Activated CD4-positive, alpha-beta T cell treated with anti-CD3 and anti-CD28 coated beads, Interleukin-2, amount 50 U/mL, for 48 hours (primary cell): ENCODE data around the gene BCAS3.
"Not testable (repeated sequence)": the region's sequence is repeated elsewhere in the genome, so short reads cannot be mapped to it uniquely, and the experiment has no call there.

Source experiments
- DNase-seq, 2 experiments: peaks; one replicate each; pipeline ENCODE4 v3.0.0-alpha.2; 2020

BCAS3 gene

DNA sequence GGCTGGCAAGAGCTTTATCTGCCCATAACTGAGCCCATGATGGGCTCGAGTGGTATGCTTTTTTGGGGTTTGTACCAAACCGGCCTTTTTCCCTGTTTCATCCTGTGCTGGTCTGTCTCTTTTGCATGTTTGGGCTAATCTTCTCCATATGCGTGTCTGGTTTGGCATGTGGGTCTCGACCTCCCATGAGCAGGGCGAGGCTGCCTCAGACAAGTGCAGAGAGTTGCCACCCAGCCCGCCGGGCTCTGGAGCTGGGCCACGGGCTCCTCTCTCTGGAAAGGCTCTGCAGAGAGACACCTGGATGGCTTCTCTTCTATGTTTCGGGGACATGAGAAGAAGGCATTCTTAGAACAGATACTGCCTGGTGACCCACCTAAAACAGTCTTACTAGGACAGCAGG, 654.2 kb downstream of the BCAS3 start:
- no peak for DNase-seq

DNA sequence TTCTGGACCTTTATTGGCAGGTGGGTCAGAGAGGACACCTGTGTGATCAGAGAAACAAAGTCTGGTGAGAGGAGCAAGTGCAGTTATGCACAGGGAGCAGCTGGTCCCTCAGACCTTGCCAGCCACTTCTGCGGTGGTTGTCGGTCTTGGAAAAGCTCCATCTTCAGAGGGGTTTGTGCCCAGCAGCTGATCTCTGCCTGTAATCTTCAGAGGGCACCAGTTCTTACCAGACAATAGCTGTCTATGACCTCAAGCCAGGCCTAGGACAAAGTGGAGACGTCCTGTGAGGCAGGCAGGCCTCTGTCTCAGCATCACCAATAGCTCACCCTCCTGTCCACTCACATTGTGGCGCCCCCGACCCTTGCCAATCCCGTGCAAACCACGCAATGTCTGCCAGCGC, 655.5 kb downstream of the BCAS3 start:
- no peak for DNase-seq

GRCh38 chr17:61334673-61335072, 657.0 kb downstream of the BCAS3 start:
- DNase-seq, result no peak

DNA sequence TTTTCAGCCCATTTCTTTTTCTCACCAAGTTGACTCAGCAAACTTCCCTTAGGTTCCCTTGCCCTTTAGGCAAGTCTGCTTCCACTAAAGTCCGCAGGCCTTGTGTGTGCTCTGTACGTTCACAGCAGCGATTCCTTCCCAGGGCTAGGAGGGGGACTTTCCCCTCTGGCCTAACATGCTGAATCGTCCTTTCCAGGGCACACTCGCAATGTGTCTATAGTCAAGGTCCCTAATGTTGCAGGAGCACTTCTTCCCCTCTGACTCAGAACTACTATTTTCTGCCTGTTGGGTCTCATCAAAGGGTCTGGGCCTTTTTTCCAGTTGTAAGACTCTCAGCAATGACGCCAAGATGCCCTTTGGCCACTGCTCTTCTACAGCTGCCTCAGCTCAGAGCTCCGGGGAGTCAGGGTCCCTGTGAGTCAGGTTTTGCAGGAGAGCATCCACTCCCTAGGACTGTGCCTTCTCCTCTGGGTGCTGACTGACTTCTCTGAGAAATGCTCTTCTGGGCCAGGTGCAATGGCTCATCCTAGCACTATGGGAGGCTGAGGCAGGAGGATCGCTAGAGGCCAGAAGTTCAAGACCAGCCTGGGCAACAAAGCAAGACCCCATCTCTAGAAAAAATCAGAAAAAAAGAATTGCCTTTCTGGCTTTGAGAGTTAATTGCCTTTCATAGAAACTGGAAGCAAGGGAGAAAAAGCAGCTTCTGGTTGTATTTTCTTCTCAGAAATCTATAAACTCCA, 657.6 kb downstream of the BCAS3 start:
- DNase-seq, result no peak

DNA sequence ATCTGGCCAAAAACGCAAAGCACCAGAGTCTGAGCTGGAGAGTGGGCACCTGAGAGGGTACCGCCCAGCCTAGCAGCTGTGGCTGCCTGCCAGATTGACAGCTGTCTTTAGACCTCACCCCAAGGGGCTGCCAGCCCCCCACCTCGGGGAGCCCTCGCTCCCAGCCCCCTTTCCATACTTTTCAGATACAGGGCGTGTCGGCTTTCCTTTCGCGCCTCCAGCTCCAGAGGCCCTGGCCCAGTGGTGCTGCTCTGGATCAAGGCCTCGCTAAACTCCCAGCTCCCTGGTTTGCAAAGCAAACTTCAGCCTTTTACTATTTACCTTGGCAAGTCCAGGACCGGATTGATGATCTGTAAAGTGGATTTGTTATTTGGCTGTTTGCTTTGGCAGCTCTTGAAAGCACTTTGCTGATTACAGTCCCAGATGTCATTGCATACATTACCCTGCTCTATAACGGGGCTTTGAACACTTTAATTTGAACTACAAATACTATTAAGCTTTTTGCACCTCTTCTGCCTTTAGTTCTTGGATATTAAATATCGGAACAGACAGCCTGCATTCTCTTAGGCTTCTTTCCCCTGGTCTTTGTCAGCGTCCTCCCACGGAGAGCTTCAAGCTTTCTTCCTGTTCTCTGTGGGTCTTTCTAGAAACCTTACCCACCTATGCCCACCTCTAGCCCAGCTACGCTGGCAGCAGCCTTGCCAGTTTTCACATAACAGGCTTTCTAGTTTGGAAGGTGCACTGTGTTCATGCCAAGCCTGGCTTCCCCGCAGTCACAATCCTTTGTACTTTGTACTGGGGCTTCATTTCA, 658.4 kb downstream of the BCAS3 start:
- no peak for DNase-seq

DNA sequence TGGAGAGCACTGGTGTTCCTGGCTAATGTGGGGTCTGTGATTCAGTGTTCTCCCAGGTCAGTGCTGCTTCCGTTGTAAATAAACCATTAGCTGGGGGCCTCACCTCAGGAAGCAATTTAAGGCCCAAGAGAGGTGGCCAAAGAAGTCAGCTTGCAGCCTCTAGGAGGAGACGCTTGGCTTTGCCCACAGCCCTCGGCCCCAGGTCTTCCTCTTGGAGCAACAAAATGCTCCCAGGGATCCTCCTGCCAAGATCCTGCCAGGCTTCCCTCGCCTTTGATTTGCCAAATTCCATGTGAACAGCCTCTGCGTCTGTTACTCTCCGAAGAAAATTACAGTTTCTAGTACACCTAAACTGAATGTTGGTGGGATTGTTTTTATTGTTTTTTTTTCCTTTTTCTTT, 659.6 kb downstream of the BCAS3 start:
- no peak for DNase-seq

DNA sequence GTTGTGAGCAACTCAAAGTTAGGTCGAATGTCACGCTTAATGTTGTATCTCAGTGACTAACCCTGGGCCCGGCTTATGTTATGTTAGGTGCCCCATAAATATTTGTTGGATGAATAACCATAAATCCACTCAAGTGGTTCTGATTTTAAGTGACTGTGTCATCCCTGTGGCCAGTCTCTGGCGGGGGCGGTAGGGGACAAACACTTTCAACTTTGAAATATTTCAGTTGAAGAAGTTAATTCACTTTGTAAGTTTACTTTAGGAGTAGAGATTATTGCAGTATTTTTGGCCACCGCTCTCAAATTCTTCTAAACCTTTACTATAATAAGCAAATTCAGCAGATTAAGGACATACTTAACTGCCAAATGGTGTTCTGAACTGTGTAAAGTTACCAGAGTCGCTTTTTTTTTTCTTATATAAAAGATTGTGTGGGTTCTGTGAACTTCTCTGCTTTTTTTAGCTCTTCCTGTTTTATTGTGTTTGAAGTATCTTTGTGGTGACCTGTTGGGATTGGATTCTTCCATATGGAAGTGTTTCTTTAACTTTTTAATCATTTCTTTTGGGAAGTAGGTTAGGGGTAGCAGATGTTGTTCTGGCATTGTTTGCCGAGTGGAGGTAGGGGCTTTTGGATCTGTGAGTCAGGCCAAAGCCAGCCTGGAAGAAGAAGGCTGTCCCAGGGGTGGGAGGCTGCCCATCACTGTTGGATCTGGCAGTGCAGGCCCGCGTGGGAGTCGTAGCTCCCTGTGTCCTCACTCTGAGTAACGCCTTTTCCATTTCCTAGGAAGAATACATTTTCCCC, 660.5 kb downstream of the BCAS3 start:
- no peak for DNase-seq

GRCh38 chr17:61338874-61339478, 661.3 kb downstream of the BCAS3 start:
- no peak for DNase-seq

- no peak for DNase-seq
Measured at GRCh38 chr17:61340431-61341209, 663.0 kb downstream of the BCAS3 start.

GRCh38 chr17:61343576-61343975, 665.9 kb downstream of the BCAS3 start:
- DNase-seq, result no peak

DNA sequence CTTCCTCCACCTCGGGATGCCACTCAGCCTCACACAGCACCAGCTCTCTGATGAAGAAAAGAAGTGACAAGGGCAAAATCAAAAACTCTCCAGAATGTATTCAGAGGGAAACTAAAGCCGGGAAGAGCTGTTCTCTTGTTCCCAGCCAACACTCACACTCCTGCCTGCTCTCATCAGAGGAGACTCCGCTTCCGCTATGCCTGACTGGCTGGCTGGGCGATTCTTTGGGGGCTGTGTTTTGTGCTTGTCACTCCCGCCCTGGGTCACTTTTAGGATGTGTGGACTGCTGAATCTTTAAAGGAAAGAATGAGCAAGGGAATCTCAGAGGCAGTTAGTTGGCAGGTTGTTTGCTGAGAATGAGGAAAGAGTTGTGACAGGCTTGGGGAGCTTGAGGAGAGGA, 667.4 kb downstream of the BCAS3 start:
- DNase-seq, result no peak

GRCh38 chr17:61345825-61346666, 668.4 kb downstream of the BCAS3 start:
- DNase-seq, result no peak

GRCh38 chr17:61349350-61349749, 671.7 kb downstream of the BCAS3 start:
- peak in 1 of 2 experiments; percentile 6 for DNase-seq

DNA sequence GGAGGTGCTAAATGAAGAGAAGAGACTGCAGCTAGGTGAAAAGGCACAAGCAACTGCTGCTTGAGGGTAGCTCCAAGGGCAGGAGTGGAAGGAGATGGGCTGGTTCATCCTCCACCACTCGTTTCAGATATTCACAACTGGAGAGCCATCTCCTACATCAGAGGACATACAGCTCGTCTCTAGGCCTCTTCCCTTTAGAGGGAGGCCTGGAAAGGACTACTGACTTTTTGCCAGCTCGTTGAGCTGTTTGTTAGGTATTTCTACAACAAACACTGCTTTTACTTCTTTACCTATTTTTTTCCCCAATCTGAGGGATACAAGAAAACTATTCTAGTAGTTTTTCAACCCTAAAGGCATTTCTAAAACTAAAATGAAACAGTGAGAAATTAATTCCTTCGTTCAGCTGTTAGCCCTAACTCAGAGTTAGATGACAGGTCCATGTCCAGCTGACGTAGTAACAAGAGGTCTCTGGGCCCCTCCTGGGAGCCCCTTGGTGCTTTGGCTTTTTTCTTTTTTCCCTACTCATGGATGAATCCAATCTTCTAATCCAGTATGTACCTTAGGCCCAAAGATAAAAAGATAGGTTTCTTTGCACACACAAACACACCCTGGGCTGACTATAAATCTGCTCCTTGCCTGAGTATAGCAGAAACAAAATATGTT, 674.2 kb downstream of the BCAS3 start:
- DNase-seq, result no peak

DNA sequence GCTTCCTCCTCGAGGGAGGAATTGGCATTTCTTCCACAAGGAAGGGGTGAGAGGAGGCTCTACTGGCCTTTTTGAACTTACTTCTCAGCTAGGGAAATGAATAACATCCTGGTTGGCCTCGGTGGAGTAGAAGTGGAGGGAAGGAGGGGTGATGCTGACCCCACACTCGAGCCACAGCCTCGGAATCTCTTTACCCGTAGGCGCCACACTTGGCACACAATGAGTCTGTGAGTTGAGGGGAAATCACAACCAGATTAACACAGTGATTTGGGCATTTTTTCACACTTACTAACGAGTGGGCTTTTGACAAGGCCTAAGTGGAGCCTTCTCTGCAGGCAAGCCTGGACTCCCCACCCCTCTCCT, 674.7 kb downstream of the BCAS3 start:
- no peak for DNase-seq

DNA sequence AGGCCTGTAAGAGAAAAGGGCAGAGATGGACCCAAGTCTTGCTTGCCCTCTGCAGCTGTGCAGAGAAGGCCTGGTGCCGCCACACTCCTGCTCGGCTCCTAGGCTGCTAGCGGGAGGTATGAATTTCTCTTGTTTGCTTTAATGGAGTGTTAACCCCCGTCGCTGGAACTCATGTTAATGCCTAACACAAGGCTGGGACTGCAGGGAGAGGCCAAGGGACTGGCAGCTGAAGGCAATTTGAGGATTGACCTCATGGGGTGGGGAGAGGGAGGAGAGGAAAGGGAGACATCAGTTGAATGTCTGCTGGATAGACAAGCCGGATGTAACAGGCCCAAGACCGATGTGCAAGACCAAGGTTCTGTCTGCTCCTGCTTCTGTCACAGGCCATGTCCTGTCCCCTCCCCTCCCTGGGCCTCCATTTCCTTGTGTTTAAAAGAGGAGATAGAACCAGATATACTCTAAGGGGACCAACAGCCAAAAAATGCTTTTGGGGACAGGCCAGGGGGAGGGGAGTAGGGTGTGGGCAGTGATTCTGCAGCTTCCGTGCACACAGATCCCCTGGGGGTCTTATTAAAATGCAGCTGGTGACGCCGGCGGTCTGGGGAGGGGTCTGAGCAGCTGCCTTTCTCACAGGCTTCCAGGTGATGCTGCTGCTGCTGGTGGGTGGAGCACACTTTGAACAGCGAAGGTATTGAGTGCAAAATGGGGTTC, 675.3 kb downstream of the BCAS3 start:
- no peak for DNase-seq

DNA sequence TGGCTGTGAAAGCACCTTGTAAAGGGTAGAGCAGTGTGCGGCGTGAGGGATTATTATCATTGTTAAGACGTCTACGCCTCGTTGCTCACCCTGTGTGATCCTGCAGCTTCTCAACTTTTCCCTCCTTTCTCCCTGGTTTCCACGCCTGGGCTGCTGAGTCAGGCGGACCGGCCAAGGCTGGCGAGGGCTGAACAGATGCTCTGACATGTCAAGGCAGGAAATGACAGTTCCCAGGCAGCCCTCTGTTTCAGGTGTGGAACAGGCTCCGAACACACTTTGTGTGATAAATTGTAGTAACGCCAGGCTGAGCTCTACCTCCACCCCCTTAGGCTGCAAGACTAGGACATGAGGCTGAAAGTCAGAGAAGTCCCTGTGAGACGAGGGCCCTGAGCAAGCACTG, 676.0 kb downstream of the BCAS3 start:
- DNase-seq, result no peak

DNA sequence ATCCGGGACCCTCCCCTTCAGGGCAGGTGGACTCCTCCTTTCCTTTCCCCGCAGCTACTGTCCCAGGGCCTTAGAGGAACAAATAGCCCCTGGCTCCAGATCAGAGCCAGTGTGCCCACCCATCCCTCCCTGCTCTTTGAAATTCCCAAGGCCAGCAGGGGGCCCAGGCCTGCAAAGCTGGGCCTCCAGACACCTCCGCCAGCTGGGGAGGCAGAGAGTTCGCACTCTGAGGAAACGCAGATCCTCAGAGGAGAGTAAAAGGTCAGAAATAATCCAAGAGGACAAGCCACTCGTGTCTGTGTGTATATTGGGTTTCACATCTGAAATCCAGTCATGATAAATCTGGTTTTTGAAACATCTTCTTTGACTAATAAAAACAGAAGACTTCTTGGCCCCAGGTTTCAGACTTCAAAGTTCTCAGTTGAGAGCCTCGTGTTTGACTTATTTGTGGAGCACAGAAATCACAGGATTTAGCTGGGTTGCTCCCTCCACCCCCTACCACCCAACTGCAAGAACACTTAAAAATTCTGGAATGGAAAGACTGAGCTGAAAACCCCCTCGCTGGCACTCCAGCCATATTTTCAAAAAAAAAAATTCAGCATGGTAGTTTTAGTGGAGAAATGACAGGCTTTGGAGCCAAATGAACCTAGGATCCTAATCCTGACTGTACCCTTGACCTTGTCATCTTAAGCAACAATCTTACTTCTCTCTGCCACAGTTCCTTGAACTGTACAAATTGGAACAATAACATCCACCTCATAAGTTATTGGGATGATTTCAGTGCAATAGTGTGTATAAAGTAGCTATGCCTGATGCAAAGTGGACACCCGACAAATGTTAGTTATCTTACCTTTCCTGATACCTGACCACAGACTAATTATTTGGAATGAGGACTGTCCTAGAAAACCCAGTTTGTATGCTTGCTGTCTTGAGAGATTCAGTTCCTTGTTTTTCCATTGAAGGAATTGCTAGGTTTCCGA, 677.5 kb downstream of the BCAS3 start:
- DNase-seq, result no peak

- not testable (repeated sequence) for DNase-seq
Measured at GRCh38 chr17:61357061-61357460, 679.4 kb downstream of the BCAS3 start.
